HFFc6 (cell line): Measurements from ENCODE around the gene BMF. TPM values are rescaled to one million over a fixed set of nuclear protein-coding genes. Genes with fewer than 3 reads are reported as not detected.

ENCODE experiments used
- DNase-seq: peaks from one replicate; pipeline ENCODE4 v3.0.0-alpha.2; 2018
- H3K27ac Mint-ChIP-seq: 2 replicates; pipeline ENCODE4 v1.8.0; 2020; ENCODE audit warnings: mild to moderate bottlenecking, mixed read lengths
- H3K27me3 Mint-ChIP-seq: 2 replicates; pipeline ENCODE4 v1.8.0; 2021; ENCODE audit warnings: mild to moderate bottlenecking, moderate library complexity, mixed read lengths; ENCODE audit not compliant: insufficient read depth
- H3K36me3 Mint-ChIP-seq: 2 replicates; pipeline ENCODE4 v1.8.0; 2021; ENCODE audit warnings: low read depth, mixed read lengths
- H3K4me1 Mint-ChIP-seq: 2 replicates; pipeline ENCODE4 v1.8.0; 2020; ENCODE audit warnings: low read depth, mixed read lengths
- H3K4me3 Mint-ChIP-seq: 2 replicates; pipeline ENCODE4 v1.8.0; 2020; ENCODE audit warnings: mild to moderate bottlenecking, moderate library complexity, mixed read lengths
- H3K9me3 Mint-ChIP-seq: 2 replicates; pipeline ENCODE4 v1.8.0; 2020; ENCODE audit warnings: mild to moderate bottlenecking, mixed read lengths
- CTCF ChIP-seq: fragments of 200-600 bp; sonication (generic); IDR thresholded peaks from 2 replicates; pipeline ENCODE4 v1.5.0; 2021; ENCODE audit warnings: antibody characterized with exemption, mild to moderate bottlenecking
- total RNA-seq, 6 experiments: library from RNA; stranded (reverse); fragmentation: NEBNext Ultra II Directional; extraction: Animal tissue kit (Norgen Biotek cat#: 25700); gene quantifications; 2 replicates in 1 of 6; 3 replicates in 5 of 6; pipeline ENCODE4 v1.2.3, GENCODE V29; 2021

Gene BMF
- total RNA-seq, 6 experiments from 2014 or later: 0.57 to 1.2 (median 0.81) TPM

- H3K4me1 Mint-ChIP-seq: no peaks in the 10 kb centered on the region
- no peaks in the 10 kb centered on the region for H3K9me3 Mint-ChIP-seq
- no peak for TF ChIP-seq CTCF
- H3K4me3 Mint-ChIP-seq: no peak overlapping the region
- no peak for DNase-seq
- H3K36me3 Mint-ChIP-seq: no peaks in the 10 kb centered on the region; the same call in 1 of the 2 replicates
- H3K27ac Mint-ChIP-seq: no peak overlapping the region
- H3K27me3 Mint-ChIP-seq: peaks cover 8% of the 10 kb centered on the region; the same call in 1 of the 2 replicates
These were observed 36.3 kb downstream of the BMF start for GRCh38 chr15:40072216-40072990.

DNA sequence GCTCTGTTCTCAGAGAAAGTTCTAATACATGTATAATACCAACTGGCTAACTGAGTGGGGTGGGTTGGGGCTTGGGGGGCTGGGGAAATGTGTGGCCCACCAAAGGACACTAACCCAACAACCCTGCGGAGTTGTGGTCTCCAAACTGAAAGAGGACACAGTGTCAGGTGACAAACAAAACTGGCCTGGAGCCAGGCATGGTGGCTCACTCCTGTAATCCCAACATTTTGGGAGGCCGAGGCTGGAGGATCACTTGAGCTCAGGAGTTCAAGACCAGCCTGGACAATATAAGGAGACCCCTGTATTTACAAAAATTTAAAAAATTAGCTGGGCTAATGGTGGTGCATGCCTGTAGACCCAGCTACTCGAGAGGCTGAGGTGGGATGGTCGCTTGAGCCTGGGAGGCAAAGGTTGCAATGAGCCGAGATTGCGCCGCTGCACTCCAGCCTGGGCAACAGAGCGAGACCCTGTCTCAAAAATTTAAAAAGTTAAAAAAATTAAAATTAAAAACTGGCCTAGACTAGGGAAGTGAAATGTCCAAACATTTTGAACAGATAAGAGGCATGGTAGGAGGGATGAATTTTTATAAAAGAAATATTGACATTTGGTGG lies 38.0 kb downstream of the BMF start:
- H3K4me3 Mint-ChIP-seq: no peak overlapping the region
- H3K36me3 Mint-ChIP-seq: no peaks in the 10 kb centered on the region; the same call in 1 of the 2 replicates
- H3K27ac Mint-ChIP-seq: no peak overlapping the region
- H3K27me3 Mint-ChIP-seq: peaks cover 6% of the 10 kb centered on the region
- no peak for DNase-seq
- no peaks in the 10 kb centered on the region for H3K9me3 Mint-ChIP-seq
- no peak for TF ChIP-seq CTCF
- peaks cover 6% of the 10 kb centered on the region; the same call in 1 of the 2 replicates for H3K4me1 Mint-ChIP-seq

GRCh38 chr15:40070166-40070557 lies 38.5 kb downstream of the BMF start:
- peaks cover 6% of the 10 kb centered on the region; the same call in 1 of the 2 replicates for H3K4me1 Mint-ChIP-seq
- no peak for DNase-seq
- no peaks in the 10 kb centered on the region; the same call in 1 of the 2 replicates for H3K36me3 Mint-ChIP-seq
- H3K27ac Mint-ChIP-seq: no peak overlapping the region
- H3K27me3 Mint-ChIP-seq: peaks cover 5% of the 10 kb centered on the region
- no peaks in the 10 kb centered on the region for H3K9me3 Mint-ChIP-seq
- no peak overlapping the region for H3K4me3 Mint-ChIP-seq
- no peak for TF ChIP-seq CTCF

DNA sequence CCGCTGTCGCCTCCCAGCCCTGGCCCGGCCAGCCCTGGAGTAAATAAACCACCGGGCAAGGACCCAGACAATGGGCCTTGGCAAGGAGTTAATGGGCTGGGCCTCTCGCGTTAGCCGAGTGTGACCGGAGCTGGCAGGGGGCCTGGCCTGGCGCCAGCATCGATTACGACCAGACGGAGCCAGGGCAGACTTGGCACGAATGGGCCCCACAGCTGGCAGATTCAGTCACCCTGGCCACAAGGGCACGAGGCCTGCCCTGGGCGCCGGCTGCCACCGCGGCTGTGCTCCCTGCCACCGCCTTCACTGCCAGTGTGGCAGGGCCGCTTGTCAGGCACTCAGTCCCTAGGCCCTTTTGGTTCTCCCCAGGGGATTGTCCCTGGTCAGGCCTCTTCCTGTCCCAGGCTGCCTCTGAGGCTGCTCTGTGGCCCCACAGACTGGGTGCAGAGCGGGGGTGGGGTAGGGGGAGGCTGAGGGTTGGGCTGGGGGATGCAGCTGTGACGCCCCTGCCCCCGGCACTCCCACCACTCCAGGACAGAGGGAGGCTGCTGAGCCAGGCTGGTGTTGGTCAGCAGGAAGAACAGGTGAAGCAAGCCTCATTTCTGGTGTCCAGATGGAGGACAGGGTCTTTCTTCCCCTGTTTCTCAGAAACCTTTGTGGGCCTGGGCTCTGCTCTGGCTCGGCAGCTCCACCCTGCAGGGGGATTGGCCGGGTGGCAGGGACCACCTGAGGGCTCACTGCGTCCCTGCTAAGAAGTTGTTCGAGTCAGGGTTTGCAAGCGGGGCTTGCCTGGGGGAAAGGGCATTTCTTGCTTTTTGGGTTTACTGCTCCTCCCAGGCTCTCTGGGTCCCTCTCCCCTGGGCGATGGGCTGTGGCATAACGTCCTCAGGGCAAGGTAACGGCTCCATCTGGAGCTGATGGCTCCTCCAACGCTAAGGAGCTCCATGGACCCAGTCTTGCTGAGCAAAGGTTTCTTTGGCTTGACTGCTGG lies 39.2 kb downstream of the BMF start:
- Mint-ChIP-seq H3K9me3 (no peaks in the 10 kb centered on the region), H3K27me3 (peaks cover 7% of the 10 kb centered on the region), H3K36me3 (no peaks in the 10 kb centered on the region; the same call in 1 of the 2 replicates), H3K4me3 (no peak overlapping the region), H3K4me1 (peaks cover 6% of the 10 kb centered on the region; the same call in 1 of the 2 replicates), H3K27ac (no peak overlapping the region)
- TF ChIP-seq CTCF: no peak
- DNase-seq: no peak

DNA sequence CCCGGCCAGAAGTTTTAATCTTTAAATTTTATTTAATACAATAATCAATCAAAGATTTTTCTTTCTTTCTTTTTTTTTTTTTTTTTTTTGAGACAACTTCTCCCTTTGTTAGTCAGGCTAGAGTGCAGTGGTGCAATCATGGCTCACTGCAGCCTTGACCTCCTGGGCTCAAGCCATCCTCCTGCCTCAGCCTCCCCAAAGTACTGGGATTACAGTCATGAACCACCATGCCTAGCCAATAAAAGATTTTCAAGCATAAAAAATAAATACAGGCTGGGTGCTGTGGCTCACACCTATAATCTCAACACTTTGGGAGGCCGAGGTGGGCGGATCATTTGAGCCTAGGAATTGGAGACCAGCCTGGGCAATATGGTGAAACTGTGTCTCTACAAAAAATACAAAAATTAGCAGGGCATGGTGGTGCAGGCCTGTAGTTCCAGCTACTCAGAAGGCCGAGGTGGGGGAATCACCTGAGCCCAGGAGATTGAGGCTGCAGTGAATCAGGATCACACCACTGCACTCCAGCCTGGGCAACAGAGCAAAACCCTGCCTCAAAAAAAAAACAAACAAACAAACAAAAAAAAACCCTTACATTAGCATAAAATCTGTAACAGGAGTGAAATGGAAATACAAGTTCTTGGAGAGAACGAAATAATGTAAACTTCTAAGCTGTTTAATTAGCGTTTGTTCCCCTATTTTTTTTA lies 40.6 kb downstream of the BMF start:
- Mint-ChIP-seq H3K27ac (no peak overlapping the region), H3K27me3 (peaks cover 4% of the 10 kb centered on the region), H3K4me1 (peaks cover 6% of the 10 kb centered on the region; the same call in 1 of the 2 replicates), H3K4me3 (no peak overlapping the region), H3K36me3 (no peaks in the 10 kb centered on the region), H3K9me3 (no peaks in the 10 kb centered on the region)
- DNase-seq: no peak
- no peak for TF ChIP-seq CTCF
